CD4-positive, alpha-beta memory T cell (primary cell): ENCODE data around the gene BOLA3. TPM values are rescaled to one million over a fixed set of nuclear protein-coding genes. Genes with fewer than 3 reads are reported as not detected.

Experiments
- CTCF ChIA-PET: fragments of 350-600 bp; sonication (Branson Sonifier 250); formaldehyde crosslinking; loops from one replicate; lab custom pipeline; 2021; ENCODE audit warnings: inconsistent platforms; ENCODE audit not compliant: partially characterized antibody; lab: Charles Lee
- POLR2A ChIA-PET: fragments of 350-600 bp; sonication (Branson Sonifier 250); formaldehyde crosslinking; loops from one replicate; lab custom pipeline; 2021; ENCODE audit not compliant: partially characterized antibody; lab: Charles Lee
- DNase-seq, 5 donors: peaks; one replicate each; pipeline versions ENCODE4 v3.0.0 to v3.0.0-alpha.2; 2020 to 2022; ENCODE audit warnings: mixed read lengths in 1 of 5
- H3K27ac ChIP-seq: one replicate; pipeline ENCODE4 v1.7.0; 2013; ENCODE audit warnings: low read depth, low read length
- H3K27me3 ChIP-seq: 2 replicates; pipeline ENCODE4 v1.7.0; 2013; ENCODE audit warnings: mild to moderate bottlenecking, low read length, moderate library complexity; ENCODE audit not compliant: insufficient read depth
- H3K36me3 ChIP-seq: 2 replicates; pipeline ENCODE4 v1.7.0; 2013; ENCODE audit warnings: mild to moderate bottlenecking, low read length, moderate library complexity; ENCODE audit not compliant: insufficient read depth
- H3K4me1 ChIP-seq: 2 replicates; pipeline ENCODE4 v1.7.0; 2013; ENCODE audit warnings: mild to moderate bottlenecking, low read length, moderate library complexity; ENCODE audit not compliant: insufficient read depth
- H3K4me3 ChIP-seq, 2 donors: one replicate each; pipeline ENCODE4 v1.7.0; 2013; ENCODE audit warnings: low read length in 2 of 2, mild to moderate bottlenecking in 1 of 2
- H3K9me3 ChIP-seq, 2 donors: one replicate each; pipeline ENCODE4 v1.7.0; 2013; ENCODE audit warnings: low read length in 2 of 2, control low read depth in 1 of 2; ENCODE audit not compliant: control insufficient read depth in 1 of 2
- H3K27ac Mint-ChIP-seq, 7 donors: one replicate each; pipeline ENCODE4 v1.8.0; 2020 to 2021; ENCODE audit warnings: mixed read lengths in 7 of 7, mild to moderate bottlenecking in 6 of 7, inconsistent platforms in 3 of 7, moderate library complexity in 3 of 7
- H3K27me3 Mint-ChIP-seq, 2 donors: one replicate each; pipeline ENCODE4 v1.8.0; 2020 to 2021; ENCODE audit warnings: mixed read lengths in 2 of 2
- H3K36me3 Mint-ChIP-seq, 2 donors: one replicate each; pipeline ENCODE4 v1.8.0; 2020 to 2021; ENCODE audit warnings: mixed read lengths in 2 of 2, inconsistent platforms in 1 of 2, mild to moderate bottlenecking in 1 of 2
- H3K4me1 Mint-ChIP-seq, 4 donors: one replicate each; pipeline ENCODE4 v1.8.0; 2020 to 2021; ENCODE audit warnings: mixed read lengths in 4 of 4, mild to moderate bottlenecking in 1 of 4
- H3K4me3 Mint-ChIP-seq, 8 donors: one replicate each; pipeline ENCODE4 v1.8.0; 2020 to 2021; ENCODE audit warnings: mixed read lengths in 8 of 8, mild to moderate bottlenecking in 7 of 8, moderate library complexity in 6 of 8, inconsistent platforms in 3 of 8
- H3K9me3 Mint-ChIP-seq, 8 donors: one replicate each; pipeline ENCODE4 v1.8.0; 2020 to 2021; ENCODE audit warnings: mixed read lengths in 8 of 8, mild to moderate bottlenecking in 5 of 8, inconsistent platforms in 3 of 8, moderate library complexity in 1 of 8
- intact Hi-C: fragments of 100-400 bp; cut with micrococcal nuclease; formaldehyde crosslinking; loops from one replicate; pipeline ENCODE4 v1.15.1; 2023
- polyA plus RNA-seq, 2 donors: library from polyadenylated mRNA; unstranded; fragments of 300-500 nt; fragmentation: Illumina TruSeq; gene quantifications; one replicate each; pipeline ENCODE4 v1.2.3, GENCODE V29; 2021
- total RNA-seq, 2 experiments: library from RNA; stranded (reverse); gene quantifications; one replicate each; pipeline ENCODE4 v1.2.3, GENCODE V29; 2021

The BOLA3 gene
- total and polyA plus RNA-seq, 4 experiments from 2014 or later: 16.4 to 101 (median 50.5) TPM

- H3K27ac Mint-ChIP-seq: peak overlapping the region in 6 of 7 donors; percentile 15 to 83 (median 42)
- H3K4me3 Mint-ChIP-seq: peak overlapping the region in 2 of 8 donors; percentile 7 to 8
- no peak overlapping the region for H3K4me3 ChIP-seq
- no peaks in the 10 kb centered on the region for H3K27me3 ChIP-seq
- no peaks in the 10 kb centered on the region for H3K27me3 Mint-ChIP-seq
- peaks cover 0 to 2% (median 0%) of the 10 kb centered on the region in 8 donors for H3K9me3 Mint-ChIP-seq
- peaks cover 4 to 27% of the 10 kb centered on the region in 2 donors for H3K36me3 Mint-ChIP-seq
- POLR2A ChIA-PET: interaction anchor here (0.8 to 3.2 kb wide), 5 partner anchors 29 to 326 kb away, joined by 3 to 23 read pairs (median 6); partner anchors contain the start of gene MOB1A
- CTCF ChIA-PET: interaction anchor here (0.6 to 9.4 kb wide), 9 partner anchors 14 to 325 kb away, joined by 3 to 114 read pairs (median 5); partner anchors contain the start of genes MOB1A, MTHFD2 and STAMBP
- H3K36me3 ChIP-seq: peaks cover 4% of the 10 kb centered on the region
- H3K9me3 ChIP-seq: no peaks in the 10 kb centered on the region
- no peak for DNase-seq
- H3K4me1 ChIP-seq: peaks cover 18% of the 10 kb centered on the region
- intact Hi-C loops: loop anchor here (10.0 kb wide), 2 partner anchors 185 to 325 kb away; partner anchors contain the start of gene STAMBP
- peaks cover 0 to 8% (median 4%) of the 10 kb centered on the region in 4 donors for H3K4me1 Mint-ChIP-seq
- no peak overlapping the region for H3K27ac ChIP-seq
Measured at GRCh38 chr2:74149570-74150319, 2.0 kb upstream of the BOLA3 start.

DNA sequence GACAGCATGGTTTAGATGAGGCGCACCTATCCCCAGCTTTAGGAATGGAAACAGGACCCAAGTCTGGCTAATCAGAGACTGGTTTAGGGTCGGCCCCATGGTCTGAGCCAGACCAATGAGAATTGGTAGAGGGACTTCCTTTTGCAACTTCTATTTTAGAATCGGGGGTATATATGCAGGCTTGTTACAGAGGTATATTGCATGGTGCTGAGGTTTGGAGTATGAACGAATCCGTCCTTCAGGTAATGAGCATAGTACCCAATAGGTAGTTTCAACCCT lies 1.5 kb upstream of the BOLA3 start:
- H3K4me3 Mint-ChIP-seq: no peak overlapping the region
- peak overlapping the region in 4 of 7 donors; percentile 15 to 83 (median 58) for H3K27ac Mint-ChIP-seq
- H3K36me3 ChIP-seq: peaks cover 7% of the 10 kb centered on the region

GRCh38 chr2:74148457-74149246 lies 940 bp upstream of the BOLA3 start:
- Histone ChIP-seq H3K4me1 (peaks cover 18% of the 10 kb centered on the region), H3K36me3 (peaks cover 9% of the 10 kb centered on the region), H3K27ac (peak overlapping the region; percentile 59), H3K27me3 (no peaks in the 10 kb centered on the region), H3K9me3 (no peaks in the 10 kb centered on the region), H3K4me3 (peak overlapping the region in 1 of 2 donors; percentile 58)
- intact Hi-C loops: loop anchor here (10.0 kb wide), 1 partner anchor 324 kb away; the partner anchor contains the start of gene STAMBP
- Mint-ChIP-seq H3K4me3 (no peak overlapping the region), H3K27me3 (no peaks in the 10 kb centered on the region), H3K27ac (peak overlapping the region in 1 of 7 donors; percentile 15), H3K9me3 (peaks cover 0 to 2% (median 0%) of the 10 kb centered on the region in 8 donors), H3K4me1 (peaks cover 0 to 8% (median 4%) of the 10 kb centered on the region in 4 donors), H3K36me3 (peaks cover 3 to 26% of the 10 kb centered on the region in 2 donors)
- ChIA-PET POLR2A (interaction anchor here (0.8 to 3.2 kb wide), 7 partner anchors 11 to 320 kb away, joined by 3 to 23 read pairs (median 5); partner anchors contain the start of genes DGUOK, MOB1A, MTHFD2 and STAMBP), CTCF (interaction anchor here (0.7 to 9.4 kb wide), 17 partner anchors 8 to 324 kb away, joined by 3 to 114 read pairs (median 4); partner anchors contain the start of genes MOB1A and STAMBP)
- DNase-seq: no peak

More for the DNA sequence above, 1.5 kb upstream of the BOLA3 start:
- H3K27me3 ChIP-seq: no peaks in the 10 kb centered on the region
- Mint-ChIP-seq H3K27me3 (no peaks in the 10 kb centered on the region), H3K36me3 (peaks cover 4 to 27% of the 10 kb centered on the region in 2 donors), H3K9me3 (peaks cover 0 to 2% (median 0%) of the 10 kb centered on the region in 8 donors), H3K4me1 (peaks cover 0 to 8% (median 4%) of the 10 kb centered on the region in 4 donors)
- ChIA-PET POLR2A (interaction anchor here (0.8 to 3.2 kb wide), 3 partner anchors 28 to 162 kb away, joined by 5 to 23 read pairs (median 23); partner anchors contain the start of gene MOB1A), CTCF (interaction anchor here (0.8 to 9.4 kb wide), 7 partner anchors 13 to 325 kb away, joined by 3 to 114 read pairs (median 5); partner anchors contain the start of genes MOB1A and STAMBP)
- peaks cover 18% of the 10 kb centered on the region for H3K4me1 ChIP-seq
- H3K4me3 ChIP-seq: no peak overlapping the region
- DNase-seq: no peak
- intact Hi-C loops: loop anchor here (10.0 kb wide), 1 partner anchor 324 kb away; the partner anchor contains the start of gene STAMBP
- no peak overlapping the region for H3K27ac ChIP-seq
- no peaks in the 10 kb centered on the region for H3K9me3 ChIP-seq

- no peak overlapping the region for H3K4me3 Mint-ChIP-seq
- H3K4me1 Mint-ChIP-seq: peaks cover 5 to 10% (median 8%) of the 10 kb centered on the region in 4 donors
- H3K4me3 ChIP-seq: peak overlapping the region; percentile 58 to 63
- intact Hi-C loops: loop anchor here (1.0 to 10.0 kb wide), 5 partner anchors 27 to 322 kb away; partner anchors contain the start of genes MOB1A, MTHFD2 and STAMBP
- peaks cover 0 to 2% (median 0%) of the 10 kb centered on the region in 8 donors for H3K9me3 Mint-ChIP-seq
- H3K27me3 Mint-ChIP-seq: no peaks in the 10 kb centered on the region
- ChIA-PET POLR2A (interaction anchor here (0.6 to 3.2 kb wide), 10 partner anchors 12 to 409 kb away, joined by 3 to 23 read pairs (median 4); partner anchors contain the start of genes DGUOK, MOB1A, MTHFD2 and STAMBP), CTCF (interaction anchor here (0.7 to 9.4 kb wide), 23 partner anchors 7 to 385 kb away, joined by 3 to 114 read pairs (median 3); partner anchors contain the start of genes MOB1A and STAMBP)
- peak overlapping the region; percentile 59 for H3K27ac ChIP-seq
- peaks cover 6% of the 10 kb centered on the region for H3K36me3 ChIP-seq
- H3K27me3 ChIP-seq: no peaks in the 10 kb centered on the region
- peak in 1 of 5 donors; percentile 7 for DNase-seq
- H3K36me3 Mint-ChIP-seq: peaks cover 8 to 22% of the 10 kb centered on the region in 2 donors
- no peaks in the 10 kb centered on the region for H3K9me3 ChIP-seq
- H3K4me1 ChIP-seq: peaks cover 18% of the 10 kb centered on the region
- H3K27ac Mint-ChIP-seq: no peak overlapping the region
Measured at GRCh38 chr2:74146929-74147726, 584 bp downstream of the BOLA3 start.

DNA sequence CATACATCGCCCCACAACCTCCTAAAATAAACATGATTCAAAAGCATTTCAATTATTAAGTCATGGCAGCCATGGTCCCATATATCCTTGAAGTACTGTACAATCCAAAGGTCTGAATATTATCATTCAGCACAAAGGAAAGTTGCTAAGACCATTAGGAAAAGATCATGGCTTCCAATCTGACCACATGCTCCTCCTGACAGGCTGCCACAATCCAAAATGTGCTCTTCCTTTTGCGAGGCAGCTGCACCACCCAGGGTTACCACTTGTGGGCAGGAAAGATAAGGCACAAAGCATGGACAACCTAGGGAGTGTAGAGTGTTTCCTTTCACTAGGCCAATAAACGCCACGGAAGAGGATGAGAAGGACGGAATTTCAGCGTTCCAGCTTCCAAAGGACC lies 5.4 kb downstream of the BOLA3 start:
- Histone ChIP-seq H3K27ac (no peak overlapping the region), H3K27me3 (no peaks in the 10 kb centered on the region), H3K36me3 (peaks cover 5% of the 10 kb centered on the region), H3K9me3 (no peaks in the 10 kb centered on the region), H3K4me3 (no peak overlapping the region), H3K4me1 (peaks cover 13% of the 10 kb centered on the region)
- Mint-ChIP-seq H3K27ac (peak overlapping the region in 1 of 7 donors; percentile 31), H3K36me3 (peaks cover 24 to 28% of the 10 kb centered on the region in 2 donors), H3K27me3 (no peaks in the 10 kb centered on the region), H3K9me3 (no peaks in the 10 kb centered on the region), H3K4me1 (peaks cover 5 to 11% (median 8%) of the 10 kb centered on the region in 4 donors), H3K4me3 (no peak overlapping the region)
- ChIA-PET POLR2A (interaction anchor here (1.3 kb wide), 1 partner anchor 22 kb away, joined by 4 read pairs; no protein-coding TSS in a partner anchor), CTCF (no interaction called here)
- intact Hi-C loops: loop anchor here (10.0 kb wide), 1 partner anchor 318 kb away; the partner anchor contains the start of gene STAMBP
- DNase-seq: no peak
